ENCODE data around the gene TAS2R42. TPM values are rescaled to one million over a fixed set of nuclear protein-coding genes. Genes with fewer than 3 reads are reported as not detected.

The TAS2R42 gene
- total and polyA plus RNA-seq, 8 donors, result 0.15 TPM; not detected in 7

DNA sequence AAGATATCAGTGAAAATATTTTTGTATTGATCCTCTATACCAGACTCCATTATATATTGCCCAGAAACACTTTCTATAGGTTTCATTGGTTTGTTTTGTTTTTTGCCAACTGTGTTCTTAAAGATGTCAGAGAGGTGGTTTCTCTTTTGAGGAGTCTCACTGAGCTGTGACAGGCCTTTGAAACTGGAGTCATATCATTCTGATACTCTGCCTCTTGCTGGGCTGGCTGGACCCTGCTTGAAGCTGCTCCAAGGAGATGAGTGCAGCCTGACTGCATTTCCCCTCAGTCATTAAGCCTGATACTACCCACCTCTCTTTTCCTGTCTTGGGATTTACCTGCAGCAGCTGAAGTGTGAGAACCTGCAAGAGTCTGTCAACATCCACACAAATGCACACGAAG is 35.9 kb downstream of the TAS2R42 start:
- TF ChIP-seq CTCF (IDR thresholded peaks at IDR 0.05), result no peak
- no peak for DNase-seq
- Histone ChIP-seq H3K4me1 (no peaks in the 10 kb centered on the region), H3K4me3 (no peak overlapping the region), H3K36me3 (no peaks in the 10 kb centered on the region), H3K9me3 (peaks cover 0 to 10% of the 10 kb centered on the region in 2 donors), H3K27ac (no peak overlapping the region), H3K27me3 (no peaks in the 10 kb centered on the region)
- intact Hi-C loops (cut with DNase I), result no loop called here
- no peak for ATAC-seq

DNA sequence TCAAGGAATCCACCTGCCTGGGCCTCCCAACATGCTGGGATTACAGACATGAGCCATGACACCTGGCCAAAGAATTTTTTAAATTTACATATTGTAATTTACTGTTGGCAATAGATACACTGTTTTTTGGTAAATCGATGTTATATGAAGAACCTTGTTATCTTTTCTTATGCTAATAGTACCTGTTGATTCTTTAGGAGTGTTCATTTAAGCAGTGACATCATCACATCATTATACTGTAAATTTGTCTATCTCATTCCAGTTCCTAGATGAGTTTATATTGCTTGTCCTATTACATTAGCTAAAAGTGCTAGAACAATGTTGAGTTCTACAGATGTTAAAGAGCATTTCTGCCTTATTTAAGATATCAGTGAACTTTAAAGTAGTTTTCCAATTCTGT is 39.3 kb downstream of the TAS2R42 start:
- intact Hi-C loops (cut with DNase I), result no loop called here
- H3K36me3 ChIP-seq, result no peaks in the 10 kb centered on the region
- H3K27ac ChIP-seq, result no peak overlapping the region
- ATAC-seq (no peak), DNase-seq (no peak)
- H3K9me3 ChIP-seq, result peaks cover 0 to 19% of the 10 kb centered on the region in 2 donors
- no peak overlapping the region for H3K4me3 ChIP-seq
- no peak for TF ChIP-seq CTCF (IDR thresholded peaks at IDR 0.05)
- no peaks in the 10 kb centered on the region for H3K4me1 ChIP-seq
- no peaks in the 10 kb centered on the region for H3K27me3 ChIP-seq

DNA sequence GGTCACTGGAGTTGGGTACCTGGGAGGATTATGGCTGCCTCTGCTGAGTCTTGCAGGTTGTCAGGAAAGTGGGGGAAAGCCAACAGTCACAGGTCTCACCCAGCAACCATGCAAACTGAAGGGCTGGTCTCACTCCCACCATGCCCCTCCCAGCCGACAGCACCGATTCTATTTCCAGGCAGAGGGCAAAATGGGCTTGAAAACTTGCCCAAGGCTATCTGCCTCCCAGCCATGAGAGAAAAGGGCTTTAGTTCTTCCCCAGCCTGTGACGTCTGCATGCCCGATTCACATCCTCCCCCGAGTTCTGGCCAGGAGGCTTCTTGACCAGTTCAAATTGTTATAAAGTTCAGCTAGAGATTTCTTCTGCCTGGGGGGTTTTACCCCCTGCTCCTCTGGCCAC is 42.4 kb downstream of the TAS2R42 start:
- H3K4me3 ChIP-seq, result no peak overlapping the region
- H3K36me3 ChIP-seq, result no peaks in the 10 kb centered on the region
- intact Hi-C loops (cut with DNase I), result no loop called here
- TF ChIP-seq CTCF (IDR thresholded peaks at IDR 0.05), result no peak
- H3K4me1 ChIP-seq, result no peaks in the 10 kb centered on the region
- H3K9me3 ChIP-seq, result peaks cover 0 to 19% of the 10 kb centered on the region in 2 donors
- ATAC-seq (no peak), DNase-seq (no peak)
- no peaks in the 10 kb centered on the region for H3K27me3 ChIP-seq
- H3K27ac ChIP-seq, result no peak overlapping the region

DNA sequence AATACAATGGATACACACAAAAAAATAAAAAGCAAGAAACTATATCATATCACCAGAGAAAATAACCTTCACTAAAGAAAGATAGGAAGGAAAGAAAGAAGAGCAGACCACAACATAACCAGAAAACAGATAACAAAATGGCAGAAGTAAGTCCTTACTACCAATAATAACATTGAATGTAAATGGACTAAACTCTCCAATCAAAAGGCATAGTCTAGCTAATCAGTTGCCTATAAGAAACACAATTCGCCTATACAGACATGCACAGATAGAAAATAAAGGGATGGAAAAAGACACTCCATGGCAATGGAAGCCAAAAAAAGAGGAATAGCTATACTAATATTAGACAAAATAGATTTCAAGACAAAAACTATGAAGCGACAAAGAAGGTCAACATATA is 43.4 kb downstream of the TAS2R42 start:
- no peak for ATAC-seq
- TF ChIP-seq CTCF (IDR thresholded peaks at IDR 0.05), result no peak
- H3K4me3 ChIP-seq, result no peak overlapping the region
- no peak for DNase-seq
- no peaks in the 10 kb centered on the region for H3K27me3 ChIP-seq
- H3K9me3 ChIP-seq, result peaks cover 0 to 19% of the 10 kb centered on the region in 2 donors
- no peaks in the 10 kb centered on the region for H3K36me3 ChIP-seq
- no peaks in the 10 kb centered on the region for H3K4me1 ChIP-seq
- intact Hi-C loops (cut with DNase I), result no loop called here
- H3K27ac ChIP-seq, result no peak overlapping the region

DNA sequence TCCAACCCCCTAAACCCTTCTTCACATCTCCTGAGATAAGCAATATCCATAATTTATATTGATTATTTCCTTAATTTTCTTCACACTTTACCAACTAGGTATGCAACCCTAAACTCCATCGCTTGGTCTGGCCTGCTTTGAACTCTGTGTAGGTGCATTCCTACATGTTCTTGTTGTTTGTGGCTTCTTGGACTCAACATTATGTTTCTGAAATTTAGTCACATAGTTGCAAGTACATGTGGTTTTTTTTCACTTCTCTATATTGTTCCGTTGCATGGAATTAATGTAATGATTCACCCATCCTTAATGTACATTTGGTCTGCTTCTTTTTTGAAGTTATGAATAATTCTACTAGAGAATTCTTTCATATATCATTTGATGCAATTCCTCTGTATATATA is 50.7 kb downstream of the TAS2R42 start:
- no peaks in the 10 kb centered on the region for H3K27me3 ChIP-seq
- H3K9me3 ChIP-seq, result no peaks in the 10 kb centered on the region
- H3K36me3 ChIP-seq, result no peaks in the 10 kb centered on the region
- intact Hi-C loops (cut with DNase I), result no loop called here
- TF ChIP-seq CTCF (IDR thresholded peaks at IDR 0.05), result no peak
- no peaks in the 10 kb centered on the region for H3K4me1 ChIP-seq
- H3K27ac ChIP-seq, result no peak overlapping the region
- no peak overlapping the region for H3K4me3 ChIP-seq
- no peak for DNase-seq
- no peak for ATAC-seq

Other genes starting within 250 kb of the TAS2R42 start
- gene TAS2R14, start 247.7 kb downstream of the TAS2R42 start, total RNA-seq, result 1 to 10 TPM; 1.2 to 1.9 TPM
- 1 to 10 TPM; 3.8 to 5.0 (median 4.8) TPM for gene TAS2R14, start 247.7 kb downstream of the TAS2R42 start, polyA plus RNA-seq (ENCODE audit: insufficient read length in 6 of 6)
- 1 to 10 TPM; 1.0 to 1.1 TPM for gene TAS2R50, start 200.0 kb downstream of the TAS2R42 start, total RNA-seq
- gene TAS2R50, start 200.0 kb downstream of the TAS2R42 start, polyA plus RNA-seq (ENCODE audit: insufficient read length in 6 of 6), result under 1 TPM in 5 of 6 donors, not detected in 1; 0.17 to 0.34 (median 0.20) TPM
- 1 to 10 TPM; 1.6 to 1.7 TPM for gene TAS2R20, start 188.6 kb downstream of the TAS2R42 start, total RNA-seq
- gene TAS2R20, start 188.6 kb downstream of the TAS2R42 start, polyA plus RNA-seq (ENCODE audit: insufficient read length in 6 of 6), result 1 to 10 TPM; 2.3 to 3.6 (median 3.1) TPM
- gene TAS2R19, start 164.3 kb downstream of the TAS2R42 start, total RNA-seq, result 1 to 10 TPM; 2.0 to 3.3 TPM
- 1 to 10 TPM; 1.5 to 3.3 (median 2.2) TPM for gene TAS2R19, start 164.3 kb downstream of the TAS2R42 start, polyA plus RNA-seq (ENCODE audit: insufficient read length in 6 of 6)
- gene TAS2R31, start 155.5 kb downstream of the TAS2R42 start, total RNA-seq, result 1 to 10 TPM; 2.1 to 3.4 TPM
- 1 to 10 TPM; 1.2 to 2.9 (median 2.2) TPM for gene TAS2R31, start 155.5 kb downstream of the TAS2R42 start, polyA plus RNA-seq (ENCODE audit: insufficient read length in 6 of 6)
- gene TAS2R46, start 124.6 kb downstream of the TAS2R42 start, total RNA-seq, result 1 to 10 TPM; 1.0 to 1.4 TPM
- gene TAS2R46, start 124.6 kb downstream of the TAS2R42 start, polyA plus RNA-seq (ENCODE audit: insufficient read length in 6 of 6), result under 1 TPM in 4 of 6 donors, not detected in 2; 0.20 to 0.37 (median 0.31) TPM
- gene TAS2R43, start 94.6 kb downstream of the TAS2R42 start, total RNA-seq, result under 1 TPM; 0.52 to 0.71 TPM
- under 1 TPM; 0.38 to 0.78 (median 0.60) TPM for gene TAS2R43, start 94.6 kb downstream of the TAS2R42 start, polyA plus RNA-seq (ENCODE audit: insufficient read length in 6 of 6)
- gene TAS2R30, start 52.3 kb downstream of the TAS2R42 start, total RNA-seq, result 1 to 10 TPM; 1.9 to 3.1 TPM
- gene TAS2R30, start 52.3 kb downstream of the TAS2R42 start, polyA plus RNA-seq (ENCODE audit: insufficient read length in 6 of 6), result under 1 TPM; 0.20 to 0.81 (median 0.35) TPM
- 10 to 100 TPM in 1 of 2 donors, 1 to 10 TPM in 1; 9.5 to 10.3 TPM for gene SMIM10L1, start 15.7 kb downstream of the TAS2R42 start, total RNA-seq
- 10 to 100 TPM; 13.0 to 15.5 (median 13.3) TPM for gene SMIM10L1, start 15.7 kb downstream of the TAS2R42 start, polyA plus RNA-seq (ENCODE audit: insufficient read length in 6 of 6)
- not detected for gene PRB3, start 82.8 kb upstream of the TAS2R42 start, total RNA-seq
- gene PRB3, start 82.8 kb upstream of the TAS2R42 start, polyA plus RNA-seq (ENCODE audit: insufficient read length in 6 of 6), result under 1 TPM in 2 of 6 donors, not detected in 4; 0.13 to 0.14 TPM
- not detected for gene PRB4, start 123.5 kb upstream of the TAS2R42 start, total RNA-seq
- not detected for gene PRB4, start 123.5 kb upstream of the TAS2R42 start, polyA plus RNA-seq (ENCODE audit: insufficient read length in 6 of 6)
- not detected for gene PRB2, start 208.6 kb upstream of the TAS2R42 start, total RNA-seq
- gene PRB2, start 208.6 kb upstream of the TAS2R42 start, polyA plus RNA-seq (ENCODE audit: insufficient read length in 6 of 6), result under 1 TPM in 1 of 6 donors, not detected in 5; 0.13 TPM

Data from left lung (tissue), 10 donors.